Endodermal cell (in vitro differentiated cells): ENCODE data around the gene HAX1. TPM values are rescaled to one million over a fixed set of nuclear protein-coding genes. Genes with fewer than 3 reads are reported as not detected.
A peak's percentile ranks its signal among the peaks of the same experiment; 100 is the strongest.

Experiments used
- DNase-seq: peaks from one replicate; pipeline ENCODE4 v3.0.0-alpha.2; 2017
- H3K27ac ChIP-seq: 2 replicates; pipeline ENCODE4 v1.5.1; 2013; ENCODE audit warnings: mild to moderate bottlenecking, low read depth, low read length, moderate library complexity
- H3K27me3 ChIP-seq: 2 replicates; pipeline ENCODE4 v1.6.1; 2013; ENCODE audit warnings: mild to moderate bottlenecking, low read length, moderate library complexity; ENCODE audit not compliant: insufficient read depth, control insufficient read depth, poor library complexity, severe bottlenecking
- H3K36me3 ChIP-seq: 2 replicates; pipeline ENCODE4 v1.7.0; 2013; ENCODE audit warnings: mild to moderate bottlenecking, low read length, moderate library complexity; ENCODE audit not compliant: control insufficient read depth, insufficient read depth
- H3K4me1 ChIP-seq: one replicate; pipeline ENCODE4 v1.7.0; 2013; ENCODE audit warnings: low read length; ENCODE audit not compliant: control insufficient read depth, insufficient read depth
- H3K4me3 ChIP-seq: 2 replicates; pipeline ENCODE4 v1.5.1; 2013; ENCODE audit warnings: mild to moderate bottlenecking, low read length, moderate library complexity
- H3K9ac ChIP-seq: 2 replicates; pipeline ENCODE4 v1.6.1; 2013; ENCODE audit warnings: mild to moderate bottlenecking, low read length, moderate library complexity; ENCODE audit not compliant: poor library complexity, severe bottlenecking; ENCODE audit errors: extremely low read depth
- H3K9me3 ChIP-seq: 2 replicates; pipeline ENCODE4 v1.6.1; 2013; ENCODE audit warnings: mild to moderate bottlenecking, low read length, moderate library complexity; ENCODE audit not compliant: control insufficient read depth
- H3K27ac Mint-ChIP-seq: 2 replicates; pipeline ENCODE4 v1.8.0; 2020; ENCODE audit warnings: mixed read lengths
- H3K27me3 Mint-ChIP-seq: 2 replicates; pipeline ENCODE4 v1.8.0; 2021; ENCODE audit warnings: mild to moderate bottlenecking, mixed read lengths; ENCODE audit not compliant: insufficient read depth
- H3K36me3 Mint-ChIP-seq: 2 replicates; pipeline ENCODE4 v1.8.0; 2020; ENCODE audit warnings: low read depth, mixed read lengths
- H3K4me1 Mint-ChIP-seq: 2 replicates; pipeline ENCODE4 v1.8.0; 2020; ENCODE audit warnings: mixed read lengths
- H3K4me3 Mint-ChIP-seq: 2 replicates; pipeline ENCODE4 v1.8.0; 2020; ENCODE audit warnings: mild to moderate bottlenecking, moderate library complexity, mixed read lengths
- H3K9me3 Mint-ChIP-seq: 2 replicates; pipeline ENCODE4 v1.8.0; 2020; ENCODE audit warnings: mild to moderate bottlenecking, mixed read lengths
- CTCF ChIP-seq: fragments of 200-600 bp; sonication (generic); conservative IDR thresholded peaks from 2 replicates; pipeline ENCODE4 v1.5.0; 2021; ENCODE audit warnings: antibody characterized with exemption, mild to moderate bottlenecking
- WGBS, 2 experiments: methylation state at CpG; one replicate each; pipeline versions ENCODE4 v1.1.5 to v1.1.7; 2013; ENCODE audit warnings: missing lambda C conversion rate in 2 of 2, mixed read lengths in 1 of 2; ENCODE audit not compliant: insufficient coverage in 1 of 2, insufficient read length in 1 of 2; 5-methylcytosine and 5-hydroxymethylcytosine counted together
- long read RNA-seq, 4 experiments: library from polyadenylated mRNA in 2 of 4; library from RNA in 1 of 4; library from capped mRNA in 1 of 4; stranded (forward) in 3 of 4; unstranded in 1 of 4; transcript quantifications; one replicate each; pipeline ENCODE4 v2.0.0, GENCODE V29; 2020 to 2021; ENCODE audit warnings: inconsistent platforms in 1 of 4
- polyA plus RNA-seq, 2 experiments: library from polyadenylated mRNA; stranded (reverse); fragments of 50-300 nt; gene quantifications; one replicate each; pipeline ENCODE4 v1.2.3, GENCODE V29; 2013
- total RNA-seq, 2 donors: library from RNA; stranded (reverse); fragmentation: NEBNext Ultra II Directional in 1 of 2; extraction: Animal tissue kit (Norgen Biotek cat#: 25700) in 1 of 2; gene quantifications; 2 replicates in 1 of 2; 3 replicates in 1 of 2; pipeline ENCODE4 v1.2.1, GENCODE V29; 2021

Gene HAX1
- 10 to 100 TPM; 55.7 to 59.4 TPM for total RNA-seq
- 89.7 TPM for polyA plus RNA-seq (2013, experiment 1 of 2)
- 79.8 TPM for polyA plus RNA-seq (2013, experiment 2 of 2)
- long read RNA-seq, experiment 1, transcript HAX1-201 (7 exons, 1,227 nt) = major isoform, 22 of 33 reads
- long read RNA-seq, experiment 1, partial matches to known transcripts = 4 of 33 reads
- long read RNA-seq, experiment 1, other reads (novel, unspliced or antisense) = 4 of 33 reads
- long read RNA-seq, experiment 2, transcript HAX1-201 (7 exons, 1,227 nt) = major isoform, 43 of 53 reads
- long read RNA-seq, experiment 2, partial matches to known transcripts = 1 of 53 reads
- long read RNA-seq, experiment 2, other reads (novel, unspliced or antisense) = 5 of 53 reads
- long read RNA-seq, experiment 3, transcript HAX1-201 (7 exons, 1,227 nt) = major isoform, 79 of 93 reads
- long read RNA-seq, experiment 3, partial matches to known transcripts = 3 of 93 reads
- long read RNA-seq, experiment 3, other reads (novel, unspliced or antisense) = 6 of 93 reads
- long read RNA-seq, experiment 4, transcript HAX1-201 (7 exons, 1,227 nt) = major isoform, 113 of 129 reads
- long read RNA-seq, experiment 4, transcript HAX1-204 (7 exons, 914 nt) = minor isoform, 5 of 129 reads
- long read RNA-seq, experiment 4, partial matches to known transcripts = 0 of 129 reads
- long read RNA-seq, experiment 4, other reads (novel, unspliced or antisense) = 9 of 129 reads

GRCh38 chr1:154272217-154272998 lies at the start of gene HAX1:
HAX1 (plus strand) TSS chr1:154272629; CDS start chr1:154272724, 95 bp downstream.
- Histone ChIP-seq H3K9me3 (no peaks in the 10 kb centered on the region), H3K27ac (peak within 1 kb of the TSS; percentile 84), H3K27me3 (no peaks in the 10 kb centered on the region), H3K9ac (peak within 1 kb of the TSS; percentile 91), H3K4me3 (peak within 1 kb of the TSS; percentile 100), H3K4me1 (no peaks in the 10 kb centered on the region), H3K36me3 (peaks cover 47% of the 10 kb centered on the region)
- Mint-ChIP-seq H3K27ac (peak within 1 kb of the TSS; percentile 97), H3K4me3 (peak within 1 kb of the TSS; percentile 97), H3K36me3 (peaks cover 43% of the 10 kb centered on the region), H3K4me1 (peaks cover 8% of the 10 kb centered on the region), H3K9me3 (no peaks in the 10 kb centered on the region), H3K27me3 (no peaks in the 10 kb centered on the region)
- TF ChIP-seq CTCF = peak; percentile 97
- peak; percentile 96 for DNase-seq
- WGBS, 2 experiments = 0% methylated on average over 26 to 47 of the region's 47 CpGs

GRCh38 chr1:154222918-154223317 lies 49.5 kb upstream of the HAX1 start:
- no peak overlapping the region for H3K9ac ChIP-seq
- peak overlapping the region; percentile 98 for H3K4me3 Mint-ChIP-seq
- H3K27me3 Mint-ChIP-seq = no peaks in the 10 kb centered on the region
- H3K36me3 Mint-ChIP-seq = peaks cover 54% of the 10 kb centered on the region
- H3K27me3 ChIP-seq = no peaks in the 10 kb centered on the region
- H3K4me3 ChIP-seq = peak overlapping the region; percentile 93
- peaks cover 6% of the 10 kb centered on the region for H3K4me1 ChIP-seq
- H3K27ac Mint-ChIP-seq = no peak overlapping the region
- peaks cover 33% of the 10 kb centered on the region for H3K4me1 Mint-ChIP-seq
- H3K36me3 ChIP-seq = peaks cover 51% of the 10 kb centered on the region
- TF ChIP-seq CTCF = no peak
- no peak overlapping the region for H3K27ac ChIP-seq
- 100% methylated on average over 1 of the region's 1 CpG; no CpG with 5 or more reads in 1 of the 2 experiments for WGBS, 2 experiments
- DNase-seq = no peak
- no peaks in the 10 kb centered on the region for H3K9me3 Mint-ChIP-seq
- no peaks in the 10 kb centered on the region for H3K9me3 ChIP-seq

- Mint-ChIP-seq H3K27ac (no peak overlapping the region), H3K36me3 (peaks cover 54% of the 10 kb centered on the region), H3K4me1 (peaks cover 31% of the 10 kb centered on the region), H3K9me3 (no peaks in the 10 kb centered on the region), H3K4me3 (peak overlapping the region; percentile 98), H3K27me3 (no peaks in the 10 kb centered on the region)
- Histone ChIP-seq H3K9me3 (no peaks in the 10 kb centered on the region), H3K9ac (no peak overlapping the region), H3K36me3 (peaks cover 50% of the 10 kb centered on the region), H3K27ac (no peak overlapping the region), H3K4me1 (peaks cover 6% of the 10 kb centered on the region), H3K4me3 (peak overlapping the region; percentile 93), H3K27me3 (no peaks in the 10 kb centered on the region)
- WGBS, 2 experiments = 85 to 100% methylated on average over 1 of the region's 2 CpGs
- no peak for TF ChIP-seq CTCF
- DNase-seq = no peak
Measured at GRCh38 chr1:154223621-154224020, 48.8 kb upstream of the HAX1 start.
